GM18526 (cell line): ENCODE data around the gene APOBEC3B.

ENCODE experiments used
- POLR2A ChIP-seq: IDR thresholded peaks from 3 replicates; pipeline ENCODE4 v1.6.1; 2011; ENCODE audit not compliant: insufficient read length; ENCODE audit errors: extremely low read depth

APOBEC3B gene

DNA sequence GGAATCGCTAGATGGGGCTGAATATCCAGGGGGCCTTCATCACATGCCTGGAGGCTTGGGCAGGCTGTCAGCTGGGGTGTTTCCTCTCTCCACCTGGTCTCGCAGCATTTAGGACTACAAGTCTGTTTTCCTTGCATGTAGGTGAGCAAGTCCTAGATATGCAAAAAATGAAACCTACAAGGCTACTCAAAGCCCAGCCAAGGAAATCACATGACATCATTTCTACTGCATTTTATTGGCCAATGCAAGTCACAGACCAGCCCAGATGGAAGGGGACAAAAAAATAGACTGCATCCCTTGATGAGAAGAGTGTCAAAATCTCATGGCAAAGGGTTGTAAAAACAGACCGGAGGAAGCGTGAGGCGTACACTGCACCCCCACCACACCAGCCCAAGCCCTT is 9.6 kb upstream of the APOBEC3B start:
- no peak for TF ChIP-seq POLR2A

DNA sequence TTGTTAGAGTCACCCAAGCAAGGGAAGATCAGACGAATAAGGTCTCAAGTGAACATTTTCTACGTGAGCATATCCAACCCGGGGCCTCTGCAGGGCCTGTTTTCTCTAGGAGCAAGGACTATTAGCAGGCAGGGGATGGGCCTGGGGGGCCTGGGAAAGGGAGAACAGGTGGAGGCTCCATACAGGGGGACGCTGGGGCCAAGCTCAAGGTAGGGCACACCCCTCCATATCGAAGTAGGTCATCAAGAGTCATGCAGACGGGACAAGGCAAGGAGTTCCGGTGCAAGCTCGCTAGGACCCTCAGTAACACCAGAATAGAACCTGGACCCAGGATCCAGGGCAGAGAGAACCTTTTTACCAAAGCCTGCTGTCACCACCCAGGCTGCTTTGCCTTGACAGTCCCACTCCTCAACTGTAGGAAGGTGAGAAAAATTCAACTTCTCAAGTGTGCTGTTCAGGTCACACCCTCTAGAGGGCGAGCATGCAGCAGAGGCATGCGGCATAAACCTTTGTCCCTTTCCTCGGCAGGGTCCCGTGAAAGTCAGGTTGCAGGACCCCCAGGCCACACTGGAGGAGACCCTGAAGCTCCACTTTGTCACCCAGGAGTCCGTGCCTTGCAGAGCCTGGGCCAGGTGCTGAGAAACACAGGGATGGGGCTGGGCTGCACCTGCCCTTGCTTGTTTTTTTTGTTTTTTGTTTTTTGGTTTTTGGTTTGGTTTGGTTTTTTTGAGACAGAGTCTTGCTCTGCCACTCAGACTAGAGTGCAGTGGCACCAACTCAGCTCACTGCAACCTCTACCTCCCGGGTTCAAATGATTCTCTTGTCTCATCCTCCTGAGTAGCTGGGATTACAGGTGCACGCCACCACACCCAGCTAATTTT is 8.6 kb upstream of the APOBEC3B start:
- no peak for TF ChIP-seq POLR2A

DNA sequence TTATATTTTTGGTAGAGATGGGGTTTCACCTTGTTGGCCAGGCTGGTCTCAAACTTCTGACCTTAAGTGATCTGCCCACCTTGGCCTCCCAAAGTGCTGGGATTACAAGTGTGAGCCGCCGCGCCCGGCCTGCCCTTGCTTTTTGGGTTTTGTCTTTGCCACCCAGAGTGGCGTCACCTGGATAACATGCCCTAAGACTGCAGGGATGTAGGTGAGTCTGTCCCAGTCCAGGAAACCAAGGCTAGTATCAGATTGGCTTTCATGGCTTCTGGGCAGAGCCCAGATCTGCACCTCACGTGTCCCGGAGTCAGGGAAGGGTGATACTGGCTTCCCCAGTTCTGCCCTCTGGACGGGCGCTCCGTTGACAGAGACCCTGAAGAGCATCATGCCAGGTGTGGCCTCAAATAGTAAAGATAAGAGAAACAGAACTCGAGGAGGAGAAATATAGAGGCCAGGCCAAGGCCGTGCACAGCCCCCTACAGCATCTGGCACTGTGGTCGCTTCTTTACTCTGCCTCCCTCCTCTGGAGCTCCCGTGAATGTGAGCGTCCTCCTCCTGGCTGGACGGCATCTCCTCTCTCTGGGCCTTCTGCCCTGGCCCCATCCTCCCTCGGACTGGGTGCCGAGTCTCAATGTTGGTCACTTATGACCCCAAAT is 7.8 kb upstream of the APOBEC3B start:
- no peak for TF ChIP-seq POLR2A

DNA sequence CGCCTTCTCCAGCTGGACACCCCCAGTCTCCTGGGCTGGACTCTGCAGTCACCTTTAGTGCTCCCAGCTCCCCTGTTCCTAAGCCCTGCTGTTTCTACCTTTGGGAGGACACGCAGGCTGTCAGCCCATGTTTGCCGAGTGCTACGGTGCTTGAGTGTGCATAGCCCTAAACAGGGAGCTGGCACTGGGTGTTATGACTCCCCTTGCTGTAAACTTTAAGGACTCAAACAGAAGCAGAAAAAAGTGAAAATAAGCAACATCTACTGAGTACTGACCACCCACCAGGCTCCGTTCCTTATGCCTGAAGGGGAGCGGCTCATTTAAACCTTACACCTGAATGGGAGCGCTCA is 7.3 kb upstream of the APOBEC3B start:
- TF ChIP-seq POLR2A: no peak

DNA sequence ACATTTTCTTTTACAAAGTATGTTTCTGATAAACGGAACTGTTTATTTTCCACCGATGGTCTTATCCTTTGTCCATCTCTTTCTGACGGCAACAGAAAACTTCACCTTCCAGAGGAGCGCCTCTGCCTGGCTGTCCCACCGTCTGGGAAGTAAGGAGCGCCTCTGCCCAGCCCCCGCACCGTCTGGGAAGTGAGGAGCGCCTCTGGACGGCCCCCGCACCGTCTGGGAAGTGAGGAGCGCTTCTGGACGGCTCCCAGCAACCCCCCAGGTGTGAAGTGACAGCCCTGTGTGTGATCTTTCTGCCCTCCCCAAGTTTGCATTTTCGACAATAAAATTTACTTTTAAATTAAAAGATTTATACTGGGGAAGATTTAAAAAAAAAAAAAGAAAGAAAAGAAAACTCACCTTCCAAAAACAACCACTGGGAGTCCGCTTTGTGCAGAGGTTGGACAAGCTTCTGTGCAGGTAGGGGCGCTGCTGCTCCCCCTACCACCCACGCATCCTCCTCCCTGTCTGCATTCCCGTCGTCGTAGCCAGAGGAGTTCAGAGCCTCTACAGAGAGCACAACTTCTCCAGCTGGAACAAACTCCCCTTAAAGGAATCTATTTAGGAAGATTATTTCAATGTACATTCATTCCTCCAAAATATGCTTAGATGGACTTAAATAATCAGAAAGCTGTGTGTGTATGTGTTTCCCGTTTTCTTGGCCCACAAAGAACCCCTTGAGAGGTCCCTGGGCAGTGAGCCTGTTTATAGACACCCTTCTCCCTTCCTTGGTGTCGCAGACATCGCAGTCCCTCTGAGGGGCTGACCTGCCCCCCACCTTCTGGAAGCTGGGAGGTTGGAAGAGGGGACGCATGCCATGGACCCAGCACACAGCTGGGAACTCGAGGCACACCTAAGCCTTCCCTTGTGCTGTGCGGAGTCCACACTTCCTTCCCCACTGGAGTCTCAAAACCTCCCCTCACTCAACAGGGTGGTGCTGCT is 849 bp upstream of the APOBEC3B start:
- TF ChIP-seq POLR2A: no peak

DNA sequence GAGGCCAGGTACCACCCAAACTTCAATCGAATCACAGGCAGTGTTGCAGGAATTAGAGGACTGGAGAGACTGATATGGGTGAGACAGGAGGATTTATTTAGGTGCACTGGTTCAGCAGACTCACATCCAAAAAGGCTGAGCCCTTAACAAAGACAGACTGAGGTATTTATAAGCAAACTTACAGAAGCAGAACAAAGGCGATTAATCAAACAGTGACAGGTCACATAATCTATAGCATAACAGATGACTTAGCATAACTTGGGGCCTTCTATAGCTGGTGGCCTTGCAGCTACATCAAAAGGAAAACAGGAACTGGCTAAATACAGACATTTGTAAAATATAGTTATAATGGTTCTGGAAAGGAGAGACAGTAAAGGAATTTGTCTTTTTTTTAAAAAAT is 2.1 kb downstream of the APOBEC3B start:
- no peak for TF ChIP-seq POLR2A

DNA sequence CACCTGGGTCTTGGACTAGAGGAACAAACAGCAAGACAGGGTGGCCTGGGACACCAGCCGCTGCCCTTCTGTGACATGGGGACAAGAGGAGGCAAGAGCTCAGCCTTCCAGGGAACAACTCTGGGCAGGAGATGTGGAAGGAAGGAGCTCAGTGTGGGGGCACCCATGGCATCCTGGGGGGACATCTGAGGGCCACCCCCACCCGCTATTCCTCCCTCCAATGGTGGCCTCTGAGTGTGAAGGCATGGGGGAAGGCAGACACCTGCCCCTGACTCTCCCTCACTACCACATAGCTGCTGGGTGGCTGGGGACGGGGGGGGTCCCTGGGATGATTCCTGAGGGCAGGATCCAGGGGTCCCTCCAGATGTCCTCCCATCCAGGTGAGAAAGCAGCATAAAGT is 4.5 kb downstream of the APOBEC3B start:
- no peak for TF ChIP-seq POLR2A

DNA sequence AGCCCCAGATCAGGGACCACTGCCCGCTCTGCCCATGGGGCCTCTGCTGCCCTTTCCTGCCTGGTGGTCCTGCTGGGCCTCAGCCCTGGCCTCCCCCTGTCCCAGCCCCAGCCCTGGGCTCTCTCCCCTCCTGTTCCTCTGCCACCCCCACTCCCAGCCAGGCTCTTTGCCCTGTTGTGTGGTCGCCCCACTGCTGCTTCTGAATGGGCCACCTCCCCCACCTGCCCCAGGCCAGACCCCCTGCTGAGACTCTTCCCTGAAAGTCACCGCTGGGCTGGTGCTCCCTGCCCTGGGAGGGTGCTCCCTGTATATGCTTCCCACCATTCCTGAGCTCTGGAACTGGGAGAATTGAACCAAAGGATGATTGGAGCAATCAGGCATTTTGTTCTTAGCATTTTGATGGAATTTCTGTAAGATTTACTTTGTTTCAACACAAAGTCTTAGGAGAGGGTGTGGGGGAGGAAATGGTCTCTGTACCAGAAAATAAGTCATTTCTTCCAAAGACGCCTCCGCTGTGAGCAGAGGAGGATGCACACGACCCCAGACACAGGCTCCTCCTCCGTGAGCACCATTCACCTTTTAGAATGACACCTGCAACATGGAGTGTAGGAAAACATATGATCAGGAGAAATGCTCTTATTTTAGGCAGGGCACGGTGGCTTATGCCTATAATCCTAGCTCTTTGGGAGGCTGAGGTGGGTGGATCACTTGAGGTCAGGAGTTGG is 5.2 kb downstream of the APOBEC3B start:
- TF ChIP-seq POLR2A: no peak

DNA sequence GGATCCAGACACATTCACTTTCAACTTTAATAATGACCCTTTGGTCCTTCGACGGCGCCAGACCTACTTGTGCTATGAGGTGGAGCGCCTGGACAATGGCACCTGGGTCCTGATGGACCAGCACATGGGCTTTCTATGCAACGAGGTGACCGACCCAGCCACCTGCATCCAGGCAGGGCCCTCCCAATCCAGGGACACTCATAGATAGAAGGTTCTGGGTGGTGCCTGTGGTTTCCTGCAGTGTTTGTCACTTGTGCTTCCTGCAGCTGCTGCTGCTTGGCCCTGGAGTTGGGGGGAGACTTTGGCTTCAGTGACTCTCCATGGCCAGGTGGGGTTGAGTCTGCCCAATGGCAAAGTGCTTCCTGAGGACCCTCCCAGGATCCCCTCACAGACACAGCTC is 7.3 kb downstream of the APOBEC3B start:
- TF ChIP-seq POLR2A: no peak

DNA sequence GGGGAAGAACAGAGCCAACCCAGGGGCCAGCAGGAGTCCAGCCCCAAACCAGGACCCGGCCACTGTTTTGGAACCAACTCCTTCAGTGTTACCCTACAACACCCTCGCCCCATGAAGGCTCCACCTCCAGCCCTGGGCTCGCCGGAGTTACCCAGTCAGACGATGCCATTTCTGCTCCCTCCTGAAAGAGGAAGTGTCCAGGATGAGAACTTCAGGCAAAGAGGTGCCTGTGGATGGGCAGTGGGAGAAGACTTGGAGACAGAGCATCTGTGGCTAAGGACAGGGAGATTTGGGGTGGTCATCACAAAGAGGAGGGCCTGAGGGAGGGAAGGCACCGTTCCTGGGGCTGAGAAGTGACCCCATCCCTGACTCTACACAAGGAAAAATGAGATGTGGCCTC is 14.0 kb downstream of the APOBEC3B start:
- no peak for TF ChIP-seq POLR2A

DNA sequence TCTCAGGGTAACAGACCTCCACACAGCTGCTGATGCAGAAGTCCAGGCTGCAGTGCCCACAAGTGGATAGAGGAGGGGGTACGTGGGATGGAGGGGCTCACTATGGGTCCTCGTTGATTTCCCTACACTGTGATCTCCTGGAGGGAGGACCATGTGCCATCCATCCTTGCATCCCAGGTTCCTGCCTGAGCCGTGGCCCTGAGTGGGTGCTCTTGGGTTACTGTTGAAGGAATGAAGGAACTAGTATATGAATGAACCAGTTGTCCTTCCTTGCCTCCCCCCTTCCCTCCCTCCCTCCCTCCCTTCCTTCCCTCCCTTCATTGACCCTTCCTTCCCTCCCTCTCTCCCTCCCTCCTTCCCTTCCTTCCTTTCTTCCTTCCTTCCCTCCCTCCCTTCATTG is 15.4 kb downstream of the APOBEC3B start:
- no peak for TF ChIP-seq POLR2A

DNA sequence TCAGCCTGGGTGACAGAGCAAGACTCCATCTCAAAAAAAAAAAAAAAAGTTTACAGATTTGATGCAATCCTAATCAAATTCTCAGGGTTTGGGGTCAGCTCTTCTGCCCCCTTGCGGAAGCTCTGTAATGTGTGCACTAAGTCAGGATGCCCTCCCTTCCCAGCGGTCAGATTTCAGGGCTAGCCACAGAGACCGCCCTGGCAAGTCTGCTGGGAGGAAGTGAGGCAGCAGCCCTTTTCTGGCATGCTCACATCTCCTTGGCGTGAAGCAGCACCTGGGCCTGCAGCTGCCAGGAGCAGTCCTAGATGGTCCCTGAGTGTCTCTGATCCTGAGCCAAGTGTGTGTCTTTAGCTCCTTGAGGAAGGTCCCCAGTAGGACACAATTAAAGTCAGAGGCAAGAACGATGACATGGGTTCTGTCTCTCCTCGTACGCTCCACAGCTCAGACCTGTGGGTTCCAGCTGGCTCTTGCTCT is 21.1 kb downstream of the APOBEC3B start:
- no peak for TF ChIP-seq POLR2A

DNA sequence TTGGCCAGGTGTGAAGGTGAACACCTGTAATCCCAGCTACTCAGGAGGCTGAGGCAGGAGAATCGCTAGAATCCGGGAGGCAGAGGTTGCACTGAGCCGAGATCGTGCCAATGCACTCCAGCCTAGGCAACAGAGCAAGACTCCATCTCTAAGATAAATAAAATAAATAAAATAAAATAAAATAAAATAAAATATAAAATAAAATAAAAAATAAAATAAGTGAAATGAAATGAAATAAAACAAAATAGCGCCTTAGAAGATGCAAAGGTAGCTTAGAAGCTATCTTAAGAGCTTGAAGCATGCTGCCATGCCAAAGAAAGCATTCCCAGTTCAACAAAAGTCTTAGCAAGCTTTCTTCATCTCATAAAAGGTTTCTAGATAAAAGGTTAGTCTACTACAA is 25.0 kb downstream of the APOBEC3B start:
- no peak for TF ChIP-seq POLR2A

DNA sequence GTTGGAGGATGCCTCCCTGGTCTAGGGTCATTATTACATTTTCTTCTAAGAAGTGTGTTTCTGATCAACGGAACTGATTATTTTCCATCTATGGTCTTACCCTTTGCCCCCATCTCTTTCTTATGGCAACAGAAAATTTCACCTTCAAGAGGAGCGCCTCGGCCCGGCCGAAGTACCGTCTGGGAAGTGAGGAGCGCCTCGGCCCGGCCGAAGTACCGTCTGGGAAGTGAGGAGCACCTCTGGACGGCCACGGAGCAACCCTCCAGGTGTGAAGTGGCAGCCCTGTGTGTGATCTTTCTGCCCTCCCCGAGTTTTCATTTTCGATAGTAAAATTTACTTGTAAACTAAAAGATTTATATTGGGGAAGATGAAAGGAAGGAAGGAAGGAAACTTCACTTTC is 28.8 kb downstream of the APOBEC3B start:
- TF ChIP-seq POLR2A: no peak
